ENCODE measurements around the gene USB1.
"Not testable (repeated sequence)": the region's sequence is repeated elsewhere in the genome, so short reads cannot be mapped to it uniquely, and the experiment has no call there.

The USB1 gene

DNA sequence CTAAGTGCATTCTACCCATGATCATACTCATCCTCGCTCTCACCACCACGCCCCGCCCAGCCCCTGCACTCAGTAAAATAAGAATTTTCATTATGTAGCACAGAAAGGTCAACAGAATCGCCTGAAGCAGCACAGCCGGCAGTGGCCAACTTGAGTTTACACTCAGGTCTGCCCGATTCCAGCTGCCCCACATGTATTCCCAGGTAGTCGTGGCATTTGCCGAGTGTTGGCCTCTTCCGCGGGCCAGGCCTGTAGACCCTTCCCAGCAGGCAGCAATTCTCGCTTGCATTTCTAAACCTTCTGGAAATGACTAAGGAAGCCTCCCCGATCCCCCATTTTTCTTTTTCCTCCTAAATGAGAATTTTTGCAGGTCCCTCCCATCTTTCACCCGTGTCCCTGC lies 30.9 kb upstream of the USB1 start:
- DNase-seq = no peak

DNA sequence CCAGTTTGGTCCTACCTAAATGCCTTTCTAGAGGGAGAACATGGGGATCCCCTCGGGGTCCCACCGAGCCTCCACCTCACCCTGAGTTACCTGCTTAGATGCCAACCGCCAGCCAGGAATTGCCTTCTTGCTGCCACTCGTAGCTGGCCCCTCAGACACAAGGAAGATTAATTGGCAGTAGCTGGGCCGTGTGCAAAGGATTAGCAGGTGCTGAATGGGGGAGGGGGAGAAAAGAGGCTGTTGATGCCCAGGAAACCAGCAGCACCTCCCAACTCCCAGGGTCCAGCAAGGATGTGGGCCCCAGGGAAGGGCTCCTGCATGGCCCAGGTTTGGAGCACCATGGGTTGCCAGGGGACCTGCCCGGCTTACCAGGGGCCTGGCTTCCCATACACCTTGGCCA lies 30.2 kb upstream of the USB1 start, which contains the start of gene CNGB1:
TSS of gene CNGB1 (minus strand) at position 159 of the 400 bp plus-strand sequence. CDS start 3,842 bp downstream, outside the sequence.
- DNase-seq = no peak

DNA sequence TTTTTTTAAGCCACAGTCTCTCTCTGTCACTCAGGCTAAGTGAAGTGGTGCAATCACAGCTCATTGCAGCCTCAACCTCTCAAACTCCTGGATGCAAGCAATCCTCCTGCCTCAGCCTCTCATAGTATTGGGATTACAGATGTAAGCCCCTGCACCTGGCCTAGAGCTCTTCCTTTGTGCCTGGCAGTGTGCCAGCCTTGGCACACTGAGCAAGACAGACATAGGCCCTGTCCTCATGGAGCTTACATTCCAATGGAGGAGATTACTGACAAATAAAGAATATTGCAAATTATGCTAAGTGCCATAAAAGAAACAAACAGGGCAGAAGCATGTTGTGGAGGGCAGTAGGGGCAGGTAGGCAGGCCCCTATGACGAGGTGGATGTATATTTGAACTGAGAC lies 29.4 kb upstream of the USB1 start:
- no peak for DNase-seq

DNA sequence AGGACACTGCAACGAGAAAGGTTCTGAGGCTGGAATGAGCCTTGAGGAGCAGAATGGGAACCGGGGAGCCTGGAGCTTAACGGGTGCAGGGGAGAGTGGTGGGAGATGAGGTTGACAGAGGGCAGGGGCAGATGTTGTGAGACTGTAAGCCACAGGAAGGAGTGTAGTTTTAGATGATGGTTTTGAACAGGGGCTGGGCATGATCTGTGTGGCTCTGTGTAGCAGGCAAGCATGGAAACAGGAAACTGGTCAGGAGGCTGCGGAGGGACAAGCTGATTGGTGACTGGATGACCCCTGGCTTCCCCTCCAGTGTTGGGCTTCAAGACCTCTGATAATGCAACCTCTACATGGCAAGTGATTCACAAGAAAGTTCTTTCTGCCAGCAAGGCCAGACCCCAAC lies 28.9 kb upstream of the USB1 start:
- no peak for DNase-seq

DNA sequence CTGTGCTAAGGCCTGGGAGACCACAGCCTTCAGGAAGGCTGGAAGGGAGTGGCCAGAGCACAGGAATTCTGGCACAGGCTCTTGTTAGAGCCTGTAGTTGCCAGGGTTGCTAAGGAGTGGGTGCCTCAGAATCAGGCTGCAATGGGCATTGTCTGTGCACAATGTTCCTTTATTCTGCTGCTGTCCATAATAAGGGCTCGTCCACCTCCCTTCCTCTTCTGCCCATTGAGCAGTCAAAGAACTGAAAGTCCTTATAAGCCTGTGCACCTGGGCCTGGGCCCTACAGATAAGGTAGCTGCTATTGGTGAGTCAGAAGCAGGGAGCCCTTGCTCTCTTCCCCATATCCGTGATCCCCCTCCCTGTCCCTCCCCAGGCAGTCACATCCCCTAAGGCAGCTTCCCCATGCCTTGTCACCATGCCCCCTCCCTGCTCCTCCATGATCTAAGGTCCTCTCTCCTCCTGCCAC lies 24.8 kb upstream of the USB1 start:
- DNase-seq = no peak

DNA sequence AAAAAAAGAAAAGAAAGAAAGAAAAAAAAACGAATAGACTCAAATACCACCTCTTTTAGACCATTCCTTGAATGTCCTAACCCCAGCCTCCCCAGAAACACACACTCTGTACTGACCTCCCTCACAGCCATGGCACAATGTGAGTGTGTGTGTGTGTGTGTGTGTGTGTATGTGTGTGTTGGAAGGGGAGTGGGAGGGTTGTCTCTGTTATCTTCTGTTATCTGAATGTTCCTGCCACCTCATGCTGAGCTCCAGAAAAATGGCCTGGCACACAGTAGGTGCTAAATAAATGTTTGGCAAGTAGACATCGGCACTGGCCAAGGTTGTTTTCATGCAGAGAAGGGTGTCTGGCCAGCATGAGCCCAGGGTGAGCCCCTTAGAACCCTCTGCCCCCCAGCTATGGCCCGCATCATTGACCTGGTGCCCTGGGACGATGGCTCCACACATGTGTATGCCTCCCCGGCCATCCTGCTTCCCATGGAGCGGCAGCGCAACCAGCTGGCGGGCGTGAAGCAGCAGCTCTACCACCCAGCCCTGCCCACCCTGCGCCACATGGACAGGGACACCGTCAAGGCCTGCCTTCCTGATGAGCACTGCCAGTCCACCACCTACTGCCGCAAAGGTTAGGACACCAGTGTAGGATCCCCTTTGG lies 23.7 kb upstream of the USB1 start:
- no peak for DNase-seq

DNA sequence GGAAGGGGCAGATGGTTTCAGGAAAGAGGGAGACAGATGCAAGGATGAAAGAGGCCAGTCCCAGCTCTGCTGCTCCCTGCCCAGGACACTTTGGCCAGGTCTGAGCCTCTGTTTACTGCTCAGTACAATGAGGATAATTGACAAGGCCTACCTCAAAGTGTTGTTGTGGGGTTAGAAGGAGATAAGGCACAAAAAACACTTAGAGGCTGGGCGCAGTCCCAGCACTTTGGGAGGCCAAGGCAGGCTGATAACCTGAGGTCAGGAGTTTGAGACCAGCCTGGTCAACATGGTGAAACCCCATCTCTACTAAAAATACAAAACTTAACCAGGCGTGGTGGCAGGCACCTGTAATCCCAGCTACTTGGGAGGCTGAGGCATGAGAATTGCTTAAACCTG lies 23.1 kb upstream of the USB1 start:
- not testable (repeated sequence) for DNase-seq

DNA sequence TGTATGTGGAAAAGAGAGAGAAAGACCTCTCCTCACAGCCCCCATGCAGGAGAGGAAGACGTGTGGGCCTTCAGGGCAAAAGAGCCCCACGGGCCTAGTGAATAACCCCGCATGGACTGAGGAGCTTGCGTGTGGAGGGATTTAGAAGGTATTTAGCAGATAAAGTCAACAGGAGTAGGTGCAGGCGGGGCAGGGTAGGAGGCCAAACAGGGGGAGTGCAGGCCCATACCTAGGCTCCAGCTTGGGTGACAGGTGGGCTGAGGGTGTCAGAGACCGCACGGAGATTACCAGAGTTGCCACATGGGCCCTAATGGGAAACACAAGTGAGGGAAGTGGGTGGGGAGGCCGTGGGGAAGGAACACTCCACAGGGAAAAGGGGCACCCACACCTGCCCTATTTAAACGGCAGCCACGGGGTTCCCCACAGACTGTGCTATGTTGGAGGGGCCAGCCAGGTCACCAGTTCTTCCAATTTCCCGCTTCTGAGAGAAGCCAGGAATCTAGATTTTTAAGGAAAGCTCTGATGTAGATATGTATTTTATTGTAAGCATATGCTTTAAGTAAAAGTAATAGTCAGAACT lies 22.1 kb upstream of the USB1 start:
- no peak for DNase-seq

DNA sequence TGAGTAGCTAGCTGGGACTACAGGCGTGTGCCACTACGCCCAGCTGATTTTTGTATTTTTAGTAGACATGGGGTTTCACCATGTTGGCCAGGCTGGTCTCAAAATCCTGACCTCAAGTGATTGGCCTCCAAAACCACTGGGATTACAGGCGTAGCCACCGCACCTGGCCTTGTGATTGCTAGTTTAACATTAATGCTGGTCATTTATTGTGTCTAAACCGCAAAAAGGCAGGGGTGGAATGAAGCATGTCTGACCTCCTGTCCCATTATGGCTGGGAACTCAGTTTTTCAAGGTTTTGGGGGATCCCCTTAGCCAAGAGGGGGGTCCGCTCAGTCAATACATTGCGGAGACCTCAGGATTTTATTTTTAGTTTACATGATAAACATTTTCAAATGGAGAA lies 19.6 kb upstream of the USB1 start:
- no peak for DNase-seq

DNA sequence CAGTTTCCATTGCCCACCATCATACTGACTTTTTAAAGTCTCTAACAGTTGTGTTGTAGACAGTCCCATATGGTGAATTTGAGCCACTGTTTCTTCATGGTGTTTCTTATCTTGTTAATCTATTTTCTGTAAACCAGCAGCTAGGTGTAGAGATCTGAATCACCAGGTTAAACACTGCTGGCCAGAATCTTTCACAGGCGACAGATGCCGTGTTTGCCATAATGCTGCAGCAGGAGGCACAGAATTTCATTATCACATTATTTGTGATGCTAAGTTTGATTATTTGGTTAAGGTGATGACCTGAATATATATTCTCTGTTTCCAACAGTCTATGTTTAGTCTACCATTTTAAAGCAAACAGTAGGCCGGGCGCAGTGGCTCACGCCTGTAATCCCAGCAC lies 18.8 kb upstream of the USB1 start:
- DNase-seq = no peak

DNA sequence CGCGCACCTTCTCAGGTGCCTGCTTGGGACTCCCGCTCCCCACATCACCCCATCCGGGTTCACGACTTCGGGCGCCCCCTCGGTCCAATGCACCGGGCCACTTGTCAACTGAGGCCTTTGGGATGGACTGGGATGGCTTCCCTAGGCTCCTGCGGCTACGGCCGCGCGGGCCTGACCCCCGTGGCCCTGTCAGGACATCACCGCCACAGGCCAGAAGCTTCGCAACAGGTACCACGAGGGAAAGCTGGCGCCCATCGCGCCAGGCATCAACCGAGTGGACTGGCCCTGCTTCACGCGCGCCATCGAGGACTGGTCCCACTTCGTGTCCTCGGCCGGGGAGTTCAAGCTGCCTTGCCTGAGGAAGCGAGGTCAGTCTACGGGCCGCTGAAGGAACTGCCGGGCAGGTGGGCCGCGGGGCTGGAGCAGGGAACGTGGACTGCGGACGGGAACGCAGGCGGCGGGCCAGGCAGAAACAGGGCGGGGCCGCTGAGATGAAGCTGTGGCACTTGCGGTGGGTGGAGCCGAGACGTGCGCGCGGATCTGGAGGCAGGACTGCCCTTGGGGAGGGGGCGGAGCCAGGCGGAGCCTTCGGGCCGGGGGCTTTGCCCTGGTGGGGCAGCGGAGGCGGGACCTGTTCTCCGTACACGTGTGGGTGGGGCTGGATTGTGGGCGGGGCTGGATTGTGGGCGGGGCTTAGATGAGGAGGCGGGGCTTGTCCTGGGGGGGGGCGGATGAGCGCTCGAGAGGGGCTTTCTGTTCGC lies 16.6 kb upstream of the USB1 start:
- DNase-seq = peak; percentile 44 to 58

DNA sequence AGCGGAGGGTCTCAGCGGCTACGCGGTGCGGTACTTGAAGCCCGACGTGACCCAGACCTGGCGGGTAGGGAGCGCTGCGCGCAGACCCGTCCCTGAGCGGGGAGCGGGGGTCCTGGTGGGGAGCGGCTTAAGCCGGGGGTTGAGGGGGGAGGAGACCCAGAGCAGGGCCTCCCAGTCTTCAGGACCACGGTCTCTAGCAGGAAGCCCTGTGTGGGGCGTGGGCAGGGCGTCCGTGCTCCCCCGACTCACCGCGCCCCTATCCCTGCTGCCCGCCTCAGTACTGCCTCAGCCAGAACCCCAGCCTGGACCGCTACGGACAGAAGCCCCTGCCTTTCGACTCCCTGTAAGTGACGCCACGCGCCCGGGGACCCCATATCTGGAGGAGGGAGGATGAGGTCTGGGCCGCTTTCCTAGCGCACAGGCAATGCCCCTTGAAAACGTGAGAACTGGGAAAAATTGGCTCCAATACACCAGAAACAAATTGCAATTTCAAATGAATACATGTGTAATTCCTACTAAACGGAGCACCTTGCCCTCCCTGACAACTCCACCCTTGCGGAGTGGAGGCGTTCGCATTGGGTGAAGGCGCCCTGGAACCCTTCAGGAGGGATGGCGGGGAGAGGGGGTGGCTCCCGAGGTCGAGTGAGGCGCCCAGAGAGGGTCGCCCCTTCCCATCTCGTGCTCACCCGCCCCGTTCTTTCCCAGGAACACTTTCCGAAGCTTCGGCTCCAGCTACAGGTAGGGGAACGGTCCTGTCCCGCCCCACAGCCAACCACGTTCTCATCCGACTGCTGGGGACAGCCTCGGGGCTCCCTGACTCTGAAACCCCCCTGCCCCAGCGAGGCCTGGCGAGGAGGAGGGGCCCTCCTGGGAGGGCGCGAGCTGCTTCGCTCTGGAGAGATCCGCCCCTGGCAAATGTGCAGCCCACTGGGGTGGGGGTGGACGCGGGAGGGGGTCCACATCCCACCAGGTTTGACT lies 15.7 kb upstream of the USB1 start:
- DNase-seq = no peak

DNA sequence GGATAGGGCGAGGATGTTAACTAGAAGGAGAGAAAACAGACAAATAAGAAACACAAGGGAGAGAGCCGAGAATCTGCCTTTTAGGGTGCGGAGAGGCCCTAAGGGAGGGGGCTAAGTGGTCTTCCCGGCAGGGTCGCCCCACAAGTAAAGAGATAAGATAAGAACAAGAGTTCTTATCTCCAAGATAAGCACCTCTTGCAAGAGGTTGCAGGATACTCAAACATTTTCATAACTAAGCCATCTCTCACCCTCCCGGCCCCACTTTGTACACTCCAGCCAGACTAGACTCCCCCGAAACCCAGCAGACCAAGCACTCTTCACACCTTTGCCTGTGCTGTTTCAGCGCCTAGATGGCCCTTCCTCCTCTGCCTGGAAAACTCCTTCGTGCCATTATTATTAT lies 15.0 kb upstream of the USB1 start:
- no peak for DNase-seq

DNA sequence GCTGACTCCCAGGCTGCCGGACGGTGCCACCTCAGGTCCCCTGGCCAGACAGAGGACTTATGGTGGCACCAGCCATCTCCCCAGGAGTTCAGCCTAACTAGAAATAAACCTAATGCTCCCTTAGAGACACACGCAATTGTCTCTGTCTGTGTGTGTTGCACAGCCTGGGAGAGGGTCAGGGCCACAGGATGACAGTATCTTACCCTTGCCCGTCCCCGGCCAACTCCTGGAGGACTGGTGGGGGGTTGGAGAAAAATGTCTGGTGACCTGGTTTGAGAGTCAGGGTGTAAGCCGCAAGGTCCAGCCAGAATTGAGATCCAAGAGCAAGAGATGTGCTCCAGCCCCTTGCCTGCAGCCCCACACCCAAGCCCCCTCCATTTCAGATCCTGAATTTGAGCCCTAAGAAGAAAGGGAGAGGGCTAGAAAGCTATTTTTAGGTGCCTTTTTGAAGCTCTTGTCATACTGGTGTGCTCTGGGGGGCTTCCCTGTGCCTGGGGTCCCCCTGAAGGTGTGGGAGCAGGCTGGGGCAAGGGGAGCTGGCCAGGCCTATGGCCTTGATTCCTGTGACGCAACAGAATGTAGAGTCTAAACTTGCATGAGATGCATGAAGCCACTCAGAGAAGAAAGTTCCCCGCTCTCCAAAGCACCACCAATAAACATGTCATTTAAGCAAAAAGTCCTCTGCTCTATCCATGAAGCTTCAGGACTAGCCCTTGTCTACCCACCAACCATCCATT lies 13.6 kb upstream of the USB1 start:
- DNase-seq = no peak

DNA sequence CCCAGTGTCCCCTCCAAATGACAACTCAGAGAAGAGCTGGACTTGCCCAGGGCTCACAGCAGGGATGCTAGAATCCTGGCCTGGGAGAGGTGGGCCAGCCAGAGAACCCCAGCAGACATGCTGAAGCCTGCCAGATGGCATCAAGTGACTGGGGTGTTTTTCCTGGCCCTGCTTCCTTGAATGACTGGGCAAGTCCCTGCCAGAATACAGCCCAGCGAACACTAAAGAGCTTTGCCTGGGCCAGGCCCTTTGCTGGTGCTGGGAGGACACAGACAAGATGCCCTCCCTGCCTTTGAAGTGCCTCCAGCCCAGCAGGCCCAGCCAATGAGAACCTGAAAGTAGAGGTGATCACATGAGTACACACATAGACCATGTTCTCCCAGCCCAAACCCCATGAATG lies 12.3 kb upstream of the USB1 start:
- no peak for DNase-seq

DNA sequence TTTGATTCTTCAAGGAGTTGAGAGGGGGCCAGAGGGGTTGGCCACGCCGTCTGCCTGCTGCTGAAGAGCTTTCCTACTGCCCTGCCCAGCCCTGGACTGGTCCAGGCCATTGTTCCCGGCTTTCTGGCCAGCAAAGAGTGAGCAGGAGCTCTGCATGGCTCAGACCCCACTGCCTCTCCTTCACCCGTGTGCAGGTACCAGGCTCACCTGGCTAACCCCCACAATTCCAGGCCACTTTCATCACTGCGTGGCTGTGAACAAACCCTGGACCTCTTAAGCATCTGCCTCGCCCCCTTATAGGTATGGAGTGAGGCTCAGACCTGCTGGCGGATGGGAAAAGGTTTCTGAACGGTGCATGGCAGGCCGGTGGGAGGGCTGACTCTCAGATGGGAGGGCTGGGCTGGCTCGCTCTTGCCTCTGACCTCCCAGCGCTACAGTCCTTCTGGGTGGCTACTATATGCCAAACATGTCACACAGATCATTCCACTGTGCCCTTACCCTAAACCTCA lies 9.6 kb upstream of the USB1 start:
- no peak for DNase-seq

DNA sequence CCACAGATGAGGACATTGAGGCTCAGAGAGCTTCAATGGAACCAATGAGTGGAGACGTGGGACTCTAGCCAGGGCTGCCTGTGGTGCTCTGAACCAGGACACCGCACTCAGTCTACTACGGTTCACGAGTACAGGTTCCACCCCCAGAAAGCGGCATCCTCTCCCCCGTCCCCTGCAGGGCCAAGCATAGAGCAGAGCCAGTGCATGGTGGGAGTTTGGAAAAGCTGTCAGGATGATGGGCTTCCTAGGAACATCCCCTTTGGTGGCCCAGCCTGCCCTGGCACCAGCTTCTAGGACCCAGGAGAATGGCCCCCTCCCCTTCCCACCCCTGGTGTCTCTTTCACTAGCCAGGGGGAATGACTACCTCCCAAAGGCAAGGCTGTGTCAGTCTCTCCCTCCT lies 9.1 kb upstream of the USB1 start:
- DNase-seq = no peak

DNA sequence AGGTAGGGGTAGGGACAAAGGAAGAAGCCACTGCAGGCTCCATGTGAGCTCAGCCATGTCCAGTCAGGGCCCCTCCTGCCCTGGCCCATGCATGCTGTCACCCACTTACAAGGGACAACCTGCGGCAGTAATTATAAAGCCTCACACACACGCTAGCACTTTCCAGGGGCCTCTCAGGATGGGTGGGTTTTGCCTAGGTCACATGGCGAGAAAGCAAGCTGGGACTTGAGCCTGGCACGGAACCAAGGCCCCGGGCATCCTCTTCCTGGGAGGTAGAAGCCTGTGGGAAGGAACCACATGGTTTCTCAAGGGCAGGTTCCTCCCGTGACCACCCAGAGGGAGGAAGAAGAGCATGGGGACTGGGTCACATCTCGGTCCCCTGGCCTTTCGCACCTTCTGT lies 7.8 kb upstream of the USB1 start:
- no peak for DNase-seq

DNA sequence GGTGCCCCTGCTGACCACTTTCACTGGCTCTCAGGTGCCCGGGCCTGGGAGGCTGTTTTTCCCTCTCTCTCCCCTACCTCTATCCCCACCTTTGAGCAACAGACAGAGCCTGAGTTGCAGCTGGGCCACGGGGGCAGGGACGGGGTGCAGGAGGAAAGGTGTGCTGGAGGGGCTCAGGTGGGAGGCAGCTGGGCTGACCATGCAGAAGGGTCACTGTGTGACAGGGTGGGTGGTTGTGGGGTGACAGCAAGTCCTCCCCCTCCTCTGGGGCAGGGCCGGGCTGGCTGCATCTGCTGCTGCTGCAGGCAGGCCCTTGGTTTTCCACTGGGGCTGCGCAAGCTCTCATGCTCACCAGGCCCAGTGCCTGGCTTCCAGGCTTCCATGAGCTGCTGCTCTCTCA lies 7.3 kb upstream of the USB1 start:
- DNase-seq = no peak

DNA sequence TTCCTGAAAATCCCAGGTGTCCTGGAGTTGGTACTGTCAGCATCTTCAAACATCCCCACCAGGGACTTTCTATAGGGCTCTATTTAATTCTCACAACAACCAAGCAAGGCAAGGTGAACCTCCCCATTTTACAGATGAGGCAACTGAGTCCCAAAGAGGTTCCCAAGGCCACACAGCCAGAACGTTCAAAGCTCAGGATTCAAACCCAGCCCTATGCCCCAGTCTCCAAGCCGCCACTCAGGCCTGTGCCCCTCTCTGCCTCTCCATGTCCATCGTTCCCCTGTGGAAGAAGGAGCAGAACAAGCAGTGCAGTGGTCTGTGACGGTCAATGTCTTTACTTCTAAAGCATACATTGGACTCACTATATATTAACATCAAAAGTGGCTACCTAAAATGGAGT lies 6.8 kb upstream of the USB1 start:
- DNase-seq = no peak

DNA sequence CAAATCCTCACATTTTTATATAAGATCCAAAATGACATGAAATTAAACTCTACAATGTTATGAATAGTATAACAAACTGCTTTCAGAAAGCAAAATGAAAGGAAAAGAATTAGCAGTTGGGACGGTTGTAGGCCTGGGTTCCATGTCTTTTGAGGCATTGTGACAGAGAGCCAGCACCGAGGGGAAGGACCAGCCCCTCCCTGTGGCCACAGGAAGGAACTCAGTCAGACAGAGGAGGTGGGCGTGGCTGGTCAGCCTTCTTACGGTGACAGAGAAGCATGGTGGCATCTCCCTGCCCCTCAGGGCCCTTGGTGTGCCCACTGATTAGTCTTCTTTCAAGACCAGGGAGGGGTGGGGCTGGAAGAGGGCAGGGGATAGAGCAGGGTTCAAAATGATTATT lies 6.4 kb upstream of the USB1 start:
- peak; percentile 76 to 82 for DNase-seq
